Measurements from ENCODE around the gene TUBA4A.

Gene TUBA4A

DNA sequence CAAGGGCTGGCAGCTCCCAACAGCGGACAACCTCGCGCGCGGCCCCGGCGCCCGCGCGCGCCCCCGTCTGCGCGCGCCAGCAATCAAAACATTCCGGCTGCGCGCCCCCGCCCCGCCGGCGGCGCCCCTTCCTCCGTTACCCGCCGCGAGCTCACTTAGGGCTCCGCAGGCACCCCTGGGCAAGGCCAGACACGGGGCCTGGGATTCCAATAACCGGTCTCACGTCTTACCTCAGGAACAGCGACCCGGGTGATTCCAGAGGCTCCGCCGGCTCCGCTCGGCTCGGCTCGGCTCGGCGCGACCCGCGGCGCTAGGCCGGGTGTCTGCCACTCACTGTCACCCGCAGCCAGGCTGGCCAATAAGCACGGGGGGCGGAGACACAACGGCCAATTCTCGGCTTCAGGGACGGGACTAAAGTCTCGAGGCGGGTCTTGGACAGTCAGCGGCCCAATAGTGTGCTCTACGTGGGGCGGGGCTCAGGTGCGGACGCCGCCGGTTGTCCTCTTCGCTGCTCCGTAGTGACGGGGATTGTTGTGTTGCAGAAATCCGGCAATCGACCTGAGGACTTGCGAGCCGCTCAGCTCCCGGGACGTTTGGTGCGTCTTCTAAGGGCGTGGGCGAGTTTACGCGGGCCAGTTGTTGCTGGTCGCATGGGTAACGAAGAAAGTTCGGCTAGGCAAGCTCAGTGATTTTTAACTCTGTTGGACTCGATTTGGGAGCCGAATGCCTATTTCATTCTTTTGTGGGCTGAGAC lies 24.2 kb downstream of the TUBA4A start, which contains the start of the genes ANKZF1 and ATG9A:
TSS of gene ANKZF1 (plus strand) at position 502 of the 754 bp plus-strand sequence. CDS start 452 bp downstream, outside the sequence.
TSS of gene ATG9A (minus strand) at position 332 of the 754 bp plus-strand sequence. CDS start 1,612 bp downstream, outside the sequence.
- DNase-seq, result peak; percentile 94 to 97

- DNase-seq, result no peak
Observed at GRCh38 chr2:219228911-219229304, 24.8 kb downstream of the TUBA4A start.

DNA sequence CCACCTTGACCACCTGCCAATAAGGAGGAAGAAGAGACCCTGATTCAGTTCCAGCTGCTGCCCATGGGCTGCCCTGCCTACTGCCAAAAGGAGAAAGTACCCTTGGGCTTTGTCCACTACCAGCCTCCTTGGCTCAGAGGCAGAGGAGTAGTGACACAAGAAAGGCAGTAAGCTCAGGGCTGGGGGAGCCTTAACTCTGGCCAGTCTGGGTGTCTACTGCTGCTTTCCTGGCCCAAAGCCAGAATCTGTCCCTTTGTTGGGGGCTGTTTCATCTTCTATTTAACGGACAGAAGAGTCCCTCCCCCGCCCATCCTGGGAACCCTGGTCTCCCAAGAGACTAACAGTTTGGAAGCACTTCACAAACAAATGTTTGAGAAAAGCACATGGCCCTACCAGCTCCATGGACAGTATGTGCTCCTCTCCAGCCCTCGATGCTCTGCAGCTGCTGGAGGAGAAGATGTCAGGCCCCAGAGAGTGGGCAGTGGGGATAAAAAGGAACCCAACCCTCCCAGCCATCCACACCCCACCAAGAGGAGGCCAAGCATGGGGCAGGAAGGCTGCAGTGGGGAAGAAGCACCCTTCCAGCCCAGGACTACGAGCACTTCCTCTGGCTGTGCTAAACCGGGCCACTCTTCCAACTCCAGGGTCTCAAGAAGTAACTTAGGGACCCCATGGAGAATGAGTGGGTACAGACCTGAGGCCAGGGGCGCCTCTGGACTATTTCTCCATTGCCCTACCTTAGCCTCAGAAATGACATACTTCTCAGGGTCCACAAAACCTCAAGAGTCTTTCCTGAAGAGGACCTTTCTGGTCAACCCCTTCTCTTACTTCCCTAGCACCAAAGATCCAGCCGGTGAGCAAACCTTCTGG lies 25.4 kb downstream of the TUBA4A start:
- DNase-seq, result no peak

GRCh38 chr2:219225350-219225749 lies 28.4 kb downstream of the TUBA4A start:
- peak; percentile 88 to 92 for DNase-seq

DNA sequence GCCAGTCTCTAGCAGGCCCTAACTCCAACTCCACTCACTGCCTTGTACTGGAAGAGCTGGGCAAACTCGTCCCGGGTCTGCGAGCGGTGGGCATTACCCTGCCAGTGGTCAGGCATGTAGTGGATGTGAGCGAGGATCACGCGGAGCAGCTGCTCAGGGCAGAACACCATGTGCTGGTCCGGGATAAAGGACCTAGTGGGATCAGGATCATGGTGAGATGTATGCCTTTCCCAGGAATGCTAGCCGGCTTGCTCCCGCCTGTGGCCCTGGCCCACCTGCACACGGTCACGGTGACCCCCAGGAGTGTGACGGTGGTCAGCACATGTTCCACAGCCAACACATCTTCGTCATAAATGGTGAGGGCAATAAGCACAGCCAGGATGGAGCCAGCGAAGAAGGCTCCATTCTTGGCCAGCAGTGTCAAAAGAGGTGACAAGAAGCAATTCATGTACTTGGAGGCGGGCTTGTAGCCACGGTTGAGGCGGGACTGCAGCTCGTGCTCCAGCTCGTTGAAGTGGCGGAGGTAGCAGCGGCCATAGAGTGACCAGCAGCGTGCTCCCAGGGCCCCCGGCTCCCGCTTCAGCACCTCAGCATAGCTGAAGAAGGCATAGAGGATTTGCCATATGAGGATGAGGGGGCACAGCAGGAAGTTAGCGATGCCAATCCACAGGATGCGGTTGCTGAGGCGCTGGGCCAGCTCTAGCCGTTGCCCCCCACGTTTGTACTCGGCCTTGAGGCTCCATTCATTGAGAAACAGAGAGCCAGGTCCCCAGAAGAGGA lies 29.7 kb downstream of the TUBA4A start:
- no peak for DNase-seq

DNA sequence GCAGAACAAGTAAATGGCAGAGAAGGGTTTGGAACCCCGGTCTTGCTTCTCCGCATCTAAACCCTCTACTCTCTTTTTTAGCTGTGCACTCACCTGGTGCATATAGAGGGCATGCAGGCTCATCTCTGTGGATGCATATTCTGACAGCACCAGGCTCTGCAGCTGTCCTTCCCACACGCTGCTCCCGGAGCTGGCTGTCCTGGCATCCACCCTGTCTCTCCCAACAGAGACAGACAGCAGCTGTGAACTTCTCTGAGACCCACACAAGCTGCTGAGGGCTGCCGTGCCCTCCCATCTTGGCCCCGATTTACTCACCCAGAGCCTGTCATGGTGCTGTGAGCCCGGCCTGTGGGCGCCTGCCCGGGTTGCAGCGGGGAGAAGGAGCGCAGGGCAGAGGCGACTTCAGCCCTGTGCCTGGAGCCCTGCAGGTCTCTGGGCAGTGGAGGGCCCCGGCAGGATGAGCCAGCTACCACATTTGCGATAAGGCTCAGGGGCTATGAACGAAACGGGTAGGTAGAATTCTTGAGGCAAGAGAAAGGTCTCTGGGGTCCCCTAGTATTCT lies 31.7 kb downstream of the TUBA4A start:
- DNase-seq, result no peak

DNA sequence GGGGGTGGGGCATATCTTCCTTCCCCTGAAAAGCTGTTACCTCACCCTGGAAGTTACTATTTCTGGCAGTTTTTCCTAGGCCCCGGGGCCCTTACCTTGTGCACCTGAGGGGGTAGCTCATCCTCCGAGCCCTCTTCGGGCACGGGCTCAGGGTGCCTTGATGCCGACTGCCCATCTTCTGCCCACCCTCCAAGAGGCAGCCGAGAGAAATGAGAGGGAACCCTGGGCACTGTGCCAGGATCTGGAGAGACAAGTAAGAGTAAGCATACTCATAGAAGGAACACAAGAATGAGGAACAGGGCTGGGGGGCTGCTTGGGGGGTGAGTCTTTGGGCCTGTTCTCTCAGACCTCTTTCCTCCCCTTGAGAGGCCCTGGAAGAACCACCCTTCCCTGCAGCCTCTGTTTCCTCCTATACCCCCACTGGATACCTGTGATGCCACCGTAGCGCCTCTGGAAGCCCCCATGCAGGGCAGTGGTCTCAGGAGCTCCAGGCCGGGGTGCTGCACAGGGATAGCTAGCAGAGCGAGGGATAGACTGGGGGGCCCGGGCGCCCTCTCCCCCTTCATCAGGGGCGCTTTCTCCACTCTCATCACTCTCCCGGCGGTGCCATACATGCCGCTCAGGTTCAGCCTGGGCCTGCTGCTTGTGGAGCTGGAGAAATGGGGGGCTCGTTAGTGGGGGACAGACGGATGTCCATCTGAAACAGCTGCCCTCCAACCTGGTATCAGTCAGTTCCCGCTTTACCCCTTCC lies 32.9 kb downstream of the TUBA4A start:
- no peak for DNase-seq

GRCh38 chr2:219219784-219220532 lies 33.8 kb downstream of the TUBA4A start:
- no peak for DNase-seq

DNA sequence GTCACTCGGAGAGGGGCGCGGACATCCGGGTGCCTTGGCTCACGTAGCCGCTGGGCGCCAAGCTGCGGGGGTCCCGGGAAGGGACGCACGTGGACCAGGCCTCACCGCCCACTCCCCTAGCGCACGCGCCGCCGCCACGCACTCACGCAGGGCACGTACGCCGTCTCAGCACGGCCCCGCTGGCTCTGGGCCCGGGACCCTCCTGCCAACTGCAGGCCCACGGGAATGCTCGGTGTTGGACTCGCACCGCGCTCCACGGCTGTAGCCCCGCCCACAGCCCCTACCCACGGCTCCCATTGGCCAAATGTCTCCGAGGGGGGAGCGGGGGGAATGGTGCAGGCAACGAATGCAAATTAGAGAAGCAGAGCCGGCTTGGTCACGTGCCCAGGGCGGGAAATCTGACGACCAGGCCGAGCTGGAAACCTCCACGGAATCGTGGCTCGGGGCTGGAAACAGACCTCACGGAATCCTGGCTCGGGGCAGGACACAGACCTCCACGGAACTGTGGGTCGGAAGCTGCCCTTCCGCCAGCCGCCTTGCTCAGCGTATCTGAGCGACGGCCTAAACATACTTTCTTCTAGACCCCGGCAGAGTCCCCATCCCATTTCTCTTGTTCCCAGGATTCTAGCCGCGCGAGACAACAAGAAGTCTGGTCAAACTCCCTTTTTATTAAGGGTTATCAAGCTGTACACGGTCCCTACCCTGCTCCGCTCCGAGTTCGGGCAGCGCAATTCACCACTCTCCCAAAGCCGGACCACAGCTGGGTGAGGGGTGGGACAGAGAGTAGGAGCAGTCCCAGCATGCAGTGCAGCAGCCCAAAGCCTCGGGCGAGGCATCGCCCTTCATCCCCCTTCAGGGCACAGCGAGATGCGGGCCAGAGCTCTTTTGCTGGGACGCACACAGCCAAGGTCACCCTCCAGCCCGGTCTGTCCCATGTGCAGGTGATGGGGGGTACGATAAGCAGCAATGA lies 34.7 kb downstream of the TUBA4A start, which contains the start of gene ABCB6:
TSS of gene ABCB6 (minus strand) at position 227 of the 970 bp plus-strand sequence. CDS start 285 bp downstream, outside the sequence.
- no peak for DNase-seq

GRCh38 chr2:219218217-219218731 lies 35.4 kb downstream of the TUBA4A start:
- DNase-seq, result no peak

GRCh38 chr2:219216535-219216915 lies 37.2 kb downstream of the TUBA4A start:
- DNase-seq, result no peak

- no peak for DNase-seq
Observed at GRCh38 chr2:219215871-219216534, 37.7 kb downstream of the TUBA4A start.

DNA sequence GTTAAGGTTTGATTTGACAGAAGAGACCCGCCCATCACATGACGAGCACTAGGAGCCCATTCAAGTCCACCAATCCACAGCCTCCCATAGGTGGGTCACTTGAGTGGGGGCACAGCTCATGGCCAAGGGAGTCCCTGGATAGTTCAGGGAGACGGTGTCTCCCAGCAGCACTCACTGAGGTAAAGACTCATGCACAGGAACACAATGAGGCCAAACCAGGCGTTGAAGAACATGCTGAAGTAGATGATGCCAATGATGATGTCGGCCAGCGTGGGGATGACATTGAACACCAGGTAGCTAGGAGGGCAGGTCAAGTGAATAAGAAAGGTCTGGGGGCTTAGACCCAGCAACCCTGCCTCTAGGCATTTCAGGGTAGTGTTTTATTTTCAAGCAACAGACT lies 38.9 kb downstream of the TUBA4A start:
- DNase-seq, result no peak

DNA sequence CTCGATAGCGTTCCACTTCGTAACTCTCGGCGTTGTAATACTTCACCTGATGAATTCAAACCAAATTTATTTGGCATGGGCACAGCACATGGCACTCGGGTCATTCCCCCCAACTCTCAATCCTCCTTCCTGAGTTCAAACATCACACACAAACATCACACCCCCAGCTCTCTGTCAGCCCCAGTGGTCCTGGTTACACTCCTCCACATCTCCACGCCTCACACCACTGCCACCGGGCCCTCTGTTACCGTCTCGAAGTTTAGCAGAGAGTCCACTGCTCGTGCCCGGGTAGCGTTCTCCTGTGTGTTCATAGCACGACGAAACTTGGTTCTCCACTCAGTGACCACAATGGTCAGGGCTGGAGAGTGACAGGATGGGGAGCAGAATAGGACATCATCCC lies 39.6 kb downstream of the TUBA4A start:
- no peak for DNase-seq

- no peak for DNase-seq
Observed at GRCh38 chr2:219213486-219214071, 40.1 kb downstream of the TUBA4A start.

DNA sequence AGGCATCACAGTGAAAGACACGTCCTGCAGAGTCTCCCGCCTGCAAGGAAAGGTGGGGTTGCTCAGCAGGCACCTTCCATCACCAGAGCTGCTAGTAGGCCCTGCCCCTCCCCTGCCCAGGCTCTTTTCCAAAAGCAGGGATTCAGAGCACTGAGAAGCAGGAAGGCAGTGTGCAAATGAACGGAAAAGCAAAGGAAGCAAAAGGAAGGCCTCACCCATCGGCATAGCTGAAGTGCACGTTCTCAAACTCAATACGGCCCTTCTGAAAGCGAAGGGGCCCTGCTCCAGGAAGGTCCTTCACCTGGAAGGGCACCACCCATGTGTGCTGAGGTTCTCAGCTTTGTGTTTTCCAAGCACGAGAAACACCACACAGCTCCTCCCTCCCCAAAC lies 40.7 kb downstream of the TUBA4A start:
- no peak for DNase-seq

DNA sequence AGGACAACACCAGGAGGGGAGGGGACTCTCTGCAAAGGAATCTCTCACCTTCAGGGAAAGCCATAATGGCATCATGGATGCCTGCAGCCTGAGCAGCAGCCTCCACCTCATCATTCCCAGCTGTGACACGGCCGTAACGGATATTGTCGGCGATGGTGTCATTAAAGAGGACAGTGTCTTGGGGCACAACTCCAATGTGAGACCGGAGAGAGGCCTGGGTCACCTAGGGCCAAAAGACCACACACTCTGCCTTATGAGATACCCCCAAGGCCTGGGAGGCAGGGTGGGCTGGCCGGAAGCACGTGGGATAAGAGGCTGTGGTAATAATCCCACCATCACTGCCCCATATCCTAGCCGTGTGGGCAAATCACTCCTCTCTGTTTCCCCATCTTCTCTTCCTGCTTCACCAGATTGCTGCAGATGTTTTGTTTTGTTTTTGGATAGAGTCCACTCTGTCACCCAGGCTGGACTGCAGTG lies 42.8 kb downstream of the TUBA4A start:
- DNase-seq, result no peak

GRCh38 chr2:219210196-219210885 lies 43.4 kb downstream of the TUBA4A start:
- DNase-seq, result no peak
